ENCODE data around the gene GSTM4. TPM values are rescaled to one million over a fixed set of nuclear protein-coding genes. Genes with fewer than 3 reads are reported as not detected.
A peak's percentile ranks its signal among the peaks of the same experiment; 100 is the strongest.

Gene GSTM4
- total RNA-seq, 1 experiment from 2014 or later: 38.8 TPM

DNA sequence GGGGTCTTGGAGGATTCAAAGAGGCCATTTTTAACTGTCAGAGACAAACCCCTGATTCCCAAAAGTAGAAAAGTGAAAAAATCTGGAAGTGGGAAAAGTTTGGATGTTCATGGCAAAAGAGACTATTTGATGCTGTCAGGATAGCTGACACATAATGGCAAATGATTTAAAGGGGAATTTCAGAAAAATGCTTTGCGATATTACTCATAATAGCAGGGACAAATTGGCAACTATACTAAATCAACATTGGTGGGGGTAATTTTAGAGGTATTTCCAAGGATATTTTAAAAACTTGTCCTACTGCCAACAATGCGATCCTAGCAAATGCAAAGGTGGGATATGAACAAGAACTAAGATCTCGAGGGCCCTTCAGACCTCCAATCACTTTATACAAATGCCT lies 5.3 kb upstream of the GSTM4 start:
- H3K9me3 ChIP-seq (ENCODE audit: insufficient read depth, low read depth): peaks cover 3% of the 10 kb centered on the region; the same call in 1 of the 2 replicates
- H4K20me1 ChIP-seq (ENCODE audit: insufficient read depth): no peaks in the 10 kb centered on the region
- intact Hi-C loops (cut with micrococcal nuclease; ENCODE audit: unreplicated experiment): no loop called here
- TF ChIP-seq, protein P1, sequence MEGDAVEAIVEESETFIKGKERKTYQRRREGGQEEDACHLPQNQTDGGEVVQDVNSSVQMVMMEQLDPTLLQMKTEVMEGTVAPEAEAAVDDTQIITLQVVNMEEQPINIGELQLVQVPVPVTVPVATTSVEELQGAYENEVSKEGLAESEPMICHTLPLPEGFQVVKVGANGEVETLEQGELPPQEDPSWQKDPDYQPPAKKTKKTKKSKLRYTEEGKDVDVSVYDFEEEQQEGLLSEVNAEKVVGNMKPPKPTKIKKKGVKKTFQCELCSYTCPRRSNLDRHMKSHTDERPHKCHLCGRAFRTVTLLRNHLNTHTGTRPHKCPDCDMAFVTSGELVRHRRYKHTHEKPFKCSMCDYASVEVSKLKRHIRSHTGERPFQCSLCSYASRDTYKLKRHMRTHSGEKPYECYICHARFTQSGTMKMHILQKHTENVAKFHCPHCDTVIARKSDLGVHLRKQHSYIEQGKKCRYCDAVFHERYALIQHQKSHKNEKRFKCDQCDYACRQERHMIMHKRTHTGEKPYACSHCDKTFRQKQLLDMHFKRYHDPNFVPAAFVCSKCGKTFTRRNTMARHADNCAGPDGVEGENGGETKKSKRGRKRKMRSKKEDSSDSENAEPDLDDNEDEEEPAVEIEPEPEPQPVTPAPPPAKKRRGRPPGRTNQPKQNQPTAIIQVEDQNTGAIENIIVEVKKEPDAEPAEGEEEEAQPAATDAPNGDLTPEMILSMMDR (conservative IDR thresholded peaks at IDR 0.05): no peak
- no peak for TF ChIP-seq EZH2 (IDR thresholded peaks at IDR 0.05; ENCODE audit: low read depth)
- no peaks in the 10 kb centered on the region for H3K79me2 ChIP-seq (ENCODE audit: low read depth)
- H3K4me3 ChIP-seq: no peak overlapping the region
- H3K36me3 ChIP-seq (ENCODE audit: low read depth): no peaks in the 10 kb centered on the region
- peak overlapping the region; percentile 41 for H3K4me2 ChIP-seq
- peaks cover 12% of the 10 kb centered on the region; the same call in 1 of the 2 replicates for H3F3A ChIP-seq (ENCODE audit: insufficient read depth, low read depth)
- 0 out of 2 replicates have a peak overlapping the region, but pooled peaks have one; percentile 5 for H3K27ac ChIP-seq
- no peaks in the 10 kb centered on the region for H3K9me2 ChIP-seq (ENCODE audit: insufficient read depth)
- ChIA-PET CTCF (interaction anchor here (0.5 to 3.1 kb wide), 6 partner anchors 11 to 1083 kb away, joined by 3 to 20 read pairs (median 4); partner anchors contain the start of gene AHCYL1), POLR2A (ENCODE audit: unreplicated experiment) (interaction anchor here (0.6 kb wide), 1 partner anchor 167 kb away, joined by 3 read pairs; no protein-coding TSS in a partner anchor)
- H3K27me3 ChIP-seq (ENCODE audit: insufficient read depth, low read depth): no peaks in the 10 kb centered on the region
- DNase-seq: peak in 1 of 2 experiments; percentile 72
- BruUV-seq (replicated peaks): no TSS peak
- H3K4me1 ChIP-seq (replicated peaks; ENCODE audit: insufficient read depth): peaks cover 50% of the 10 kb centered on the region
- no peak overlapping the region for H2AFZ ChIP-seq

- intact Hi-C loops (cut with micrococcal nuclease; ENCODE audit: unreplicated experiment): no loop called here
- TF ChIP-seq EZH2 (IDR thresholded peaks at IDR 0.05; ENCODE audit: low read depth): no peak
- TF ChIP-seq, protein P1 (conservative IDR thresholded peaks at IDR 0.05): no peak
- H3F3A ChIP-seq (ENCODE audit: insufficient read depth, low read depth): peaks cover 12% of the 10 kb centered on the region; the same call in 1 of the 2 replicates
- no TSS peak for BruUV-seq (replicated peaks)
- peak in 1 of 2 experiments; percentile 97 for DNase-seq
- POLR2A ChIA-PET (ENCODE audit: unreplicated experiment): interaction anchor here (0.6 to 0.9 kb wide), 3 partner anchors 87 to 126 kb away, joined by 3 to 4 read pairs (median 3); no protein-coding TSS in a partner anchor
- no peaks in the 10 kb centered on the region for H3K36me3 ChIP-seq (ENCODE audit: low read depth)
- H3K9me3 ChIP-seq (ENCODE audit: insufficient read depth, low read depth): peaks cover 3% of the 10 kb centered on the region; the same call in 1 of the 2 replicates
- no peaks in the 10 kb centered on the region for H3K27me3 ChIP-seq (ENCODE audit: insufficient read depth, low read depth)
- CTCF ChIA-PET: interaction anchor here (0.6 to 3.1 kb wide), 5 partner anchors 13 to 331 kb away, joined by 3 to 20 read pairs (median 5); no protein-coding TSS in a partner anchor
- H4K20me1 ChIP-seq (ENCODE audit: insufficient read depth): no peaks in the 10 kb centered on the region
- peak overlapping the region; percentile 41 for H3K4me2 ChIP-seq
- H3K79me2 ChIP-seq (ENCODE audit: low read depth): no peaks in the 10 kb centered on the region
- no peaks in the 10 kb centered on the region for H3K9me2 ChIP-seq (ENCODE audit: insufficient read depth)
- peak overlapping the region; percentile 71 for H3K27ac ChIP-seq
- peaks cover 50% of the 10 kb centered on the region for H3K4me1 ChIP-seq (replicated peaks; ENCODE audit: insufficient read depth)
- H2AFZ ChIP-seq: no peak overlapping the region
- no peak overlapping the region for H3K4me3 ChIP-seq
Observed at GRCh38 chr1:109652402-109652801, 3.5 kb upstream of the GSTM4 start.

- peaks cover 20% of the 10 kb centered on the region; the same call in 1 of the 2 replicates for H3F3A ChIP-seq (ENCODE audit: insufficient read depth, low read depth)
- intact Hi-C loops (cut with micrococcal nuclease; ENCODE audit: unreplicated experiment): no loop called here
- H3K36me3 ChIP-seq (ENCODE audit: low read depth): no peaks in the 10 kb centered on the region
- peaks cover 3% of the 10 kb centered on the region; the same call in 1 of the 2 replicates for H3K9me3 ChIP-seq (ENCODE audit: insufficient read depth, low read depth)
- H3K27ac ChIP-seq: peak overlapping the region; percentile 16; the same call in 1 of the 2 replicates
- no peaks in the 10 kb centered on the region for H3K79me2 ChIP-seq (ENCODE audit: low read depth)
- no peaks in the 10 kb centered on the region for H4K20me1 ChIP-seq (ENCODE audit: insufficient read depth)
- H3K4me1 ChIP-seq (replicated peaks; ENCODE audit: insufficient read depth): peaks cover 56% of the 10 kb centered on the region
- no TSS peak for BruUV-seq (replicated peaks)
- ChIA-PET CTCF (no interaction called here), POLR2A (ENCODE audit: unreplicated experiment) (no interaction called here)
- TF ChIP-seq EZH2 (IDR thresholded peaks at IDR 0.05; ENCODE audit: low read depth): no peak
- TF ChIP-seq, protein P1 (conservative IDR thresholded peaks at IDR 0.05): no peak
- peak overlapping the region; percentile 30 for H3K4me2 ChIP-seq
- H3K9me2 ChIP-seq (ENCODE audit: insufficient read depth): no peaks in the 10 kb centered on the region
- no peak overlapping the region for H3K4me3 ChIP-seq
- no peak overlapping the region for H2AFZ ChIP-seq
- DNase-seq: peak in 1 of 2 experiments; percentile 79
- no peaks in the 10 kb centered on the region for H3K27me3 ChIP-seq (ENCODE audit: insufficient read depth, low read depth)
Observed at GRCh38 chr1:109653306-109653705, 2.6 kb upstream of the GSTM4 start.

Data from PC-9 (cell line).